ENCODE results near the gene CLEC2L.

- TF ChIP-seq, protein P1, sequence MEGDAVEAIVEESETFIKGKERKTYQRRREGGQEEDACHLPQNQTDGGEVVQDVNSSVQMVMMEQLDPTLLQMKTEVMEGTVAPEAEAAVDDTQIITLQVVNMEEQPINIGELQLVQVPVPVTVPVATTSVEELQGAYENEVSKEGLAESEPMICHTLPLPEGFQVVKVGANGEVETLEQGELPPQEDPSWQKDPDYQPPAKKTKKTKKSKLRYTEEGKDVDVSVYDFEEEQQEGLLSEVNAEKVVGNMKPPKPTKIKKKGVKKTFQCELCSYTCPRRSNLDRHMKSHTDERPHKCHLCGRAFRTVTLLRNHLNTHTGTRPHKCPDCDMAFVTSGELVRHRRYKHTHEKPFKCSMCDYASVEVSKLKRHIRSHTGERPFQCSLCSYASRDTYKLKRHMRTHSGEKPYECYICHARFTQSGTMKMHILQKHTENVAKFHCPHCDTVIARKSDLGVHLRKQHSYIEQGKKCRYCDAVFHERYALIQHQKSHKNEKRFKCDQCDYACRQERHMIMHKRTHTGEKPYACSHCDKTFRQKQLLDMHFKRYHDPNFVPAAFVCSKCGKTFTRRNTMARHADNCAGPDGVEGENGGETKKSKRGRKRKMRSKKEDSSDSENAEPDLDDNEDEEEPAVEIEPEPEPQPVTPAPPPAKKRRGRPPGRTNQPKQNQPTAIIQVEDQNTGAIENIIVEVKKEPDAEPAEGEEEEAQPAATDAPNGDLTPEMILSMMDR (IDR thresholded peaks at IDR 0.05; ENCODE audit: insufficient read depth, low read length, poor library complexity, severe bottlenecking) = no peak
- no peak for TF ChIP-seq EZH2phosphoT487 (conservative IDR thresholded peaks at IDR 0.05; ENCODE audit: low read length)
Measured at GRCh38 chr7:139559364-139560105, 36.0 kb downstream of the CLEC2L start.
